ENCODE data around the gene NME3.

GRCh38 chr16:1817276-1817589, 45.9 kb upstream of the NME3 start:
- TF ChIP-seq CTCF (IDR thresholded peaks at IDR 0.05) (no peak), EZH2phosphoT487 (IDR thresholded peaks at IDR 0.05) (no peak), EZH2 (IDR thresholded peaks at IDR 0.05) (no peak)

Data from neural progenitor cell (in vitro differentiated cells).